ENCODE measurements around the gene SDK1.

DNA sequence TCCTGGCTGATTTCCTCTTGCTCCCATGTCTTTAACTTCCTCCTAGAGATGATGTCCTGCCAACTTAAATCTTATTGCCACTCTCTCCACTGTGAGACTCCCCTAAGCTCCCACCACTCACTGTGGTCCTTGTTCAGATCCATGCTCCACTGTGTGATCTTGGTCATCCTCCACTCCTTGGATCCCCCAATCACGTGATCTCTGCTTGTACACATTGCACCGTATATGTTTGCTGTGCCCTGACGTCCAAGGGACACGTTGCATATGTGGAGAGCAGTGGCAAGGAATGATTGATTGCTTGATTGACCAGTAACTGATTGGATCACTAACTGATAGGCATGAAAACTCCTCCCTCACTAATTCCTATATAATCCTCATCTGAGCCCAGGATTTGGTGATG lies 395.1 kb downstream of the SDK1 start:
- no peak for TF ChIP-seq CTCF (IDR thresholded peaks at IDR 0.05)
- no peak for TF ChIP-seq POLR2A (IDR thresholded peaks at IDR 0.05)
